Measurements from ENCODE around the gene ZNF20.

The ZNF20 gene

GRCh38 chr19:12139885-12140544, at the start of gene ZNF20:
ZNF20 (minus strand) TSS chr19:12140350; CDS start chr19:12140182, 168 bp downstream.
- DNase-seq (ENCODE audit: low read depth), result peak; percentile 87

GRCh38 chr19:12187625-12188024, 47.5 kb upstream of the ZNF20 start:
- no peak for DNase-seq (ENCODE audit: low read depth)

DNA sequence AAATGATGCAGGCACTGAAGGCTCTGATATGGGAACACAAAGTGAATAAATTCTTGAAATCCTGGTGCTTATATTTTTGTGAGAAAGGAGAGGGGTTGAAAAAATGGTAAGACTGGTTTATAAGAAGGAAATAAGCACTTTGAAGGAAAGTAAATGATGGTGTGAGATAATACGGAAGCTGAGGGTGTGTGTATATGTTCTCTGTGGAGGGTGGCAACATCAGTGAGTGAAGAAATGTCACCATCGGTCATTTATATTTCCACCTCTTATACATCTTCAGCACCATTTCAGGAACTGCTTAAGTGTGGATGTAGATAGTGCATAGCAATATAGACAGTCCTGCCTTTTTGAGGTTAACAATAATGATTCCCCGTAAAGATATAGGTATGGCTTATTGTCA, 40.2 kb upstream of the ZNF20 start:
- no peak for DNase-seq (ENCODE audit: low read depth)

DNA sequence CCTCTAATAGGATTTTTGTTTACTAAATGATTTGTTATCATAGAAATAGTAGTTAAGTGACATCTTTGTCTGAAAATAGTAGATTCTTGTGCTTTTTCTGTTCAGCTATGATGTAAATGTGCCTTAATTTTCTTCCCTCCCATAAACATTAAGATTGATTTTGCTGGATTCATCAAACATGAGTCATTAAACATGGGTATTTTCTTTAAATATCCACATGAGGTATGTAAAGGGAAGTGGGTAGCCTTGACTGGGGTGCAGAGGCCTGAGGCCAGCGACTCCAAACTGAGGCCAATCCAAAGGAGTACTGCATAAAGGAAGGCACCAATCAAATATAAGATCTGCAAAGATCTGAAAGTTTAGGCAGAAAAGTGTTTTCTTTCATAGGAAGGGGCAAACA, 26.5 kb upstream of the ZNF20 start:
- no peak for DNase-seq (ENCODE audit: low read depth)

- DNase-seq (ENCODE audit: low read depth), result no peak
These were observed 23.7 kb upstream of the ZNF20 start for GRCh38 chr19:12163826-12164225.

- peak; percentile 87 for DNase-seq (ENCODE audit: low read depth)
These were observed 23.0 kb upstream of the ZNF20 start, which contains the start of gene ZNF136 for GRCh38 chr19:12162882-12163806. ZNF136 (plus strand) TSS chr19:12163096; CDS start chr19:12163204, 108 bp downstream.

- DNase-seq (ENCODE audit: low read depth), result no peak
These were observed 22.3 kb upstream of the ZNF20 start for GRCh38 chr19:12162513-12162881.

- no peak for DNase-seq (ENCODE audit: low read depth)
These were observed 19.7 kb upstream of the ZNF20 start for GRCh38 chr19:12159773-12160414.

DNA sequence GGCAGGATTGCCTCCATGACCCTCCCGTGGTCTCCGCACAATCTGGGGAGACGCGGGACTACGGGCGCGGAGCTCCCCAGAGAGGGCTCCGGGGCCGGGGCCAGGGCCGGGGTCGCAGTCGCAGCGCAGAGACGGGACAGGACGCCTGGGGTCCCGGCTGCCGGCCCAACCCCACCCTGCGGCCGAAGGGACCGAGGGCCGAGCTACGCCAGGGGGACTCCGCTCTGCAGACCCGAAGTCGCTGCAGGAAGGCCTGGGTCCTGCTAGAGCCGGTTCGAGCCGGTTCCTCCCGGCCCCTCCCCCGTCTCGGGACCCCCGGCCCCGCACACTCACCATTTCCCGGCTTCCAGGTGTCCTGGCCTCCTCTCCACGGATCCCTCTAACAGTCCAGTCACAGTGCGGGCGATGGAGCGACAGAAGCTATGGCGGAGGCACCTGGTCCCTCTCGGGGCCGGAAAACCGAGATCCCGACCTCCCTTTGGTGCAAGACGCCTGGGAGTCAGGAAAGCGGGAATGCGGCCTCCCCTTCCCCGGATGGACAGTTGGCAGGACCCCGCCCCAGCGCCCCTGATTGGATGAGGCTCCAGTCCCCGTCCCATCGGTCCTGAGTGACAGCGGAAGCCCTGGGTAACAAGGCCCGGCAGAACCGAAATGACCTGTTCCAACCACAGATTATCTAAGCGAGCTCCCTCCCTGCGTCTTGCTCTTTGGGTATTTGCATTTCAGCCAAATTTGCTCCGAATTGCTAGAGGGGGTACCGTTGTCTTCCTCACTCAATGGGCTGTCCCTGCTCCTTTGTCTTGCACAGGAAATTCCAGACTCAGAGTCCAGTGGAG, 16.3 kb upstream of the ZNF20 start, which contains the start of gene ZNF625:
TSS of gene ZNF625 (minus strand) at position 512 of the 836 bp plus-strand sequence. CDS start at position 336, 176 bp downstream.
- no peak for DNase-seq (ENCODE audit: low read depth)

GRCh38 chr19:12155324-12155860, 15.2 kb upstream of the ZNF20 start:
- no peak for DNase-seq (ENCODE audit: low read depth)

DNA sequence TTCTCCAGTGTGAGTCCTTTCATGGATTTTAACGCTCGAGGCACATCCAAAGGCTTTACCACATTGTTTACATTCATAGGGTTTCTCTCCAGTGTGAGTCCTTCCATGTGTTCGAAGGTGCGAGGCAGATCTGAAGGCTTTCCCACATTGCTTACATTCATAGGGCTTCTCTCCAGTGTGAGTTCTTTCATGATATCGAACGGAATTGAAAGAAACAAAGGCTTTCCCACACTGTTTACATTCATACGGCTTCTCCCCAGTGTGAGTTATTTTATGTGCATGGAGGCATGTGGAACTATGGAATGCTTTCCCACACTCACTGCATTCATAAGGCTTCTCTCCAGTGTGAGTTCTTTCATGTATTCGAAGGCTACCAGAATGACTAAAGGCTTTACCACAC, 5.2 kb upstream of the ZNF20 start:
- no peak for DNase-seq (ENCODE audit: low read depth)

DNA sequence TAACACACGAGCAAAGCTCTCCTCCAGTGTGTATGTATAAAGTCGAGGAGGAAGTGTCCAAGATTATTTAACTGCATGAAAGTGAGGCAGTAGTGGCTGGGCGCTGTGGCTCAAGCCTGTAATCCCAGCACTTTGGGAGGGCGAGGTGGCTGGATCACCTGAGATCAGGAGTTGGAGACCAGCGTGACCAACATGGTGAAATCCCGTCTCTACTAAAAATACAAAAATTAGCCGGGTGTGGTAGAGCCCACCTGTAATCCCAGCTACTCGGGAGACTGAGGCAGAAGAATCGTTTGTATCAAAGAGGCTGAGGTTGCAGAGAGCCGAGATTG, 1.2 kb upstream of the ZNF20 start:
- DNase-seq (ENCODE audit: low read depth), result no peak

- DNase-seq (ENCODE audit: low read depth), result peak; percentile 79
These were observed 625 bp upstream of the ZNF20 start for GRCh38 chr19:12140545-12141404.

DNA sequence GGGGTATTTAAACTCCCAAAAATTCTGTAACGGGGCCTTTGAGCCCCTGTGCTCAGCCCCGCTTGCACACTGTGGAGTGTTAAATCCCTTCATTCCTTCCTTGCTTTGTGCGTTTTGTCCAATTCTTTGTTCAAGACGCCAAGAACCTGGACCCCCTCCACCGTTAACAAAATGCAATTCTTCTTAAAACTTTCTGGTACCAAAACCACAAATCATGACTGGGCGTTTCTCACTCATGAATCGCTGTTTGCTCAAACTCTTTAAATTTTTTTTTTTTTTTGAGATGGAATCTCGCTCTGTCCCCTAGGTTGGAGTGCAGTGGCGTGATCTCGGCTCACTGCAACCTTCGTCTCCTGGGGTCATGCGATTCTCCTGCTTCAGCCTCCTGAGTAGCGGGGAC, 881 bp downstream of the ZNF20 start:
- no peak for DNase-seq (ENCODE audit: low read depth)

- DNase-seq (ENCODE audit: low read depth), result no peak
These were observed 2.8 kb downstream of the ZNF20 start for GRCh38 chr19:12137221-12137940.

DNA sequence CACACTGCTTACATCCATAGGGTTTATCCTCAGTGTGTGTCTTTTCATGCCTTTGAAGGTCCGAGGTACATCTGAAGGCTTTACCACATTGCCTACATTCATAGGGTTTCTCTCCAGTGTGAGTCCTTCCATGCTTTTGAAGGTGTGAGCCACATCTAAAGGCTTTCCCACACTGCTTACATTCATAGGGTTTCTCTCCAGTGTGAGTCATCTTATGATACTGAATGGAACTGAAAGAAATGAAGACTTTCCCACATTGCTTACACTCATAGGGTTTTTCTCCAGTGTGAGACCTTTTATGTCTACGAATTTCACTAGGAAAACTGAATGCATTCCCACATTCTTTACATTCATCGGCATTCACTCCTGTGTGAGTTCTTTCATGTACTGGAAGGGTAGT, 7.1 kb downstream of the ZNF20 start:
- no peak for DNase-seq (ENCODE audit: low read depth)

DNA sequence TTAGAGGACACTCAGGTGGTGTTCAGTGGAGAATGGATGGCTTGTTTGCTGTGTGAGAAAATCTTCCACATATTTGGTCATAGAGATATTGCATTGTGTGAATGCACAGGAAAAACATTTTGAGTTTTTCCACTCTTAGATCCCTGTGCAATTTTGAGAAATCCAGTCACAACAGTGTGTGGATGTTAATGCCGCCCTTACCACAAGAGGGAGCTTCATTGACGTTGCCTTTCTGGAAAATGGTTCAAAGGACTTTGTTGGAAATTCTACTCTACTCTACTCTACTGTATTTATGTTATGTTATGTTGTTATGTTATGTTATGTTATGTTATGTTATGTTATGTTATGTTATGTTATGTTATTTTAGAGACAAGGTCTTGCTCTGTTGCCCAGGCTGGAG, 13.4 kb downstream of the ZNF20 start:
- no peak for DNase-seq (ENCODE audit: low read depth)

DNA sequence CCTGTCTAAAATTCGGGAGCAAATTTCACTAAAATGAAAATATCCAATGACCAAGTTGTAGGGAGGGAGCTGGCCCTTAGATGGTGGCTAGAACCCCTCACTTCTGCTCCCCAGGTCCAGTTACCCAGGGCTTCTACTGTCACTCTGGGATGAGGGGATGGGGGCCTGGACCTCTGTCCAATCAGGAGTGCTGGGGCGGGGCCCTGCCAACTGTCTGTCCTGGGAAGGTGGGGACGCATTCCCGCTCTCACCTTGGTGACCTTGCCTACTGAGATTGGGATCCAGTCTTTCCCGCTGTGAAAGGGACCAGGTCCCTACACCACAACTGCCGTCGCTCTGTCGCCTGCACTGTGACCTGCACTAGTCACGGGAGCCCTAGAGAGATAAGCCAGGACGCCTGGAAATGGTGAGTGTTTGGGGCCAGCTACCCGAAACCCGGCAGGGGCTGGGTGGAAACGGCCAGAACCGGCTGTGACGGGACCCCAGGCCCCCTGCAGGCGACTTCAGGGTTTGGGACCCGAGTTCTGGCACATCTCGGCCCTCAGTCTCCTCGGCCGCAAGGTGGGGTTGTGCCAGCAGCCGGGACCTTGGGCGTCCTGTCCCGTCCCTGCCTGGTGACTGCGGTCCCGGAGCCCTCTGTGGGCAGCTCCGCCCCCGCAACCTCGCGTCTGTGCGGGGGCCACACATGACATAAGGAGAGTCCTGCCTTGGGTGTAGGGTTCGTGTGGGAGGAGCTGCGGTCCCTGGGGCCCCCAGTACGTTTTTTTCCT, 22.8 kb downstream of the ZNF20 start:
- no peak for DNase-seq (ENCODE audit: low read depth)

DNA sequence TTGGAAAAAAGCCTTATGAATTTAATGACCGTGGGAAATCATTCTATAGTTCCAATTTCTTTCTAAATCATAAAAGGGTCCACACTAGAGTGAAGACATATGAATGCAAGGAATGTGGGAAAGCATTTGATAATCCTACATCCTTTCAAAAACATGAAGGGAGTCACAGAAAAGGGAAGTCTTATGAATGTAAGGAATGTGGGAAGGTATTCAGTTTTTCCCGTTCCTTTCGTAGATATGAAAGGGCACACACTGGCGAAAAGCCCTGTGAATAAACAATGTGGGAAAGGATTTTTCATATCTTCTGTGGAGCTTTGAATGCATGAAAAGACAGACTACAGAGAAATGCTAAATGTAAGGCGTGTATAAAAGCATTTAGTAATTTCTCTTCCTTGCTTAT, 27.0 kb downstream of the ZNF20 start:
- DNase-seq (ENCODE audit: low read depth), result no peak
